Spinal cord (tissue), 10 donors: ENCODE measurements around the gene TMEM132E. TPM values are rescaled to one million over a fixed set of nuclear protein-coding genes. Genes with fewer than 3 reads are reported as not detected.

Experiments
- DNase-seq, 6 donors: peaks; one replicate each; pipeline versions ENCODE4 v3.0.0 to v3.0.0-alpha.2; 2013 to 2015; ENCODE audit warnings: low spot score in 6 of 6, low read depth in 4 of 6
- H3K27ac ChIP-seq: one replicate; pipeline ENCODE4 v1.5.1; 2013; ENCODE audit warnings: low read depth, low read length, control low read depth
- H3K27me3 ChIP-seq: one replicate; pipeline ENCODE4 v1.6.1; 2013; ENCODE audit warnings: low read length; ENCODE audit not compliant: control insufficient read depth, insufficient read depth
- H3K36me3 ChIP-seq: one replicate; pipeline ENCODE4 v1.6.1; 2013; ENCODE audit warnings: low read length; ENCODE audit not compliant: control insufficient read depth, insufficient read depth
- H3K4me1 ChIP-seq: one replicate; pipeline ENCODE4 v1.6.1; 2013; ENCODE audit warnings: low read length; ENCODE audit not compliant: control insufficient read depth, insufficient read depth
- H3K4me3 ChIP-seq: one replicate; pipeline ENCODE4 v1.5.1; 2013; ENCODE audit warnings: low read depth, low read length, control low read depth
- H3K9me3 ChIP-seq: one replicate; pipeline ENCODE4 v1.6.1; 2013; ENCODE audit warnings: low read length; ENCODE audit not compliant: control insufficient read depth, insufficient read depth
- WGBS: methylation state at CpG from one replicate; pipeline ENCODE4 v1.1.5; 2013; ENCODE audit warnings: missing lambda C conversion rate; ENCODE audit not compliant: insufficient coverage; 5-methylcytosine and 5-hydroxymethylcytosine counted together
- polyA plus RNA-seq, 2 donors: library from polyadenylated mRNA; unstranded; fragments of 120-200 nt; gene quantifications; one replicate each; pipeline ENCODE4 v1.2.1, GENCODE V29; 2013; ENCODE audit not compliant: insufficient read length in 2 of 2
- total RNA-seq, 2 donors: library from RNA; depleted of rRNA in 1 of 2; stranded (reverse); fragments of 120-200 nt in 1 of 2; fragments of >200 nt in 1 of 2; gene quantifications; one replicate each; pipeline versions ENCODE4 v1.2.3 to v1.2.4, GENCODE V29; 2013 to 2014
- donor health status: healthy.

Gene TMEM132E
- total and polyA plus RNA-seq, 4 donors, result 6.2 to 28.4 (median 21.1) TPM

DNA sequence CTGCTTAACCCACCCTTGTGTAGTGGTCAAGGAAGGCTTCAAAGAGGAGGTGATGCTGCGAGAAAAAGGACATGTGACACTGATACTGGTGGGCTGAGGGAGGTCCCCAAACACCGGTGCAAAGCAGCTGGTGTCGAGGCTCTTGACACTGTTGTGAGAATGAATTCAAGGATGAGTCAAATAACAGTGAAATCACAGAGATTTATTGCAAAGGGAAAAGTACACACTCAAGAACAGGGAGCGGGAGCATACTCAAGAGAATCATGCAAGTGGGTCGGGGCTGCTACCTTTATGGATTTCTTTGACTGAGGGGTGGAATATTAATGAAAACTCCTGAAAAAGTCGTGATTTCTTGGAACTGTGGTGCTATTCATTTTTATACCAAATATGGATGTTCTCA, 31.1 kb downstream of the TMEM132E start:
- DNase-seq, result no peak
- WGBS, result 76% methylated on average over 4 of the region's 6 CpGs
- Histone ChIP-seq H3K9me3 (no peaks in the 10 kb centered on the region), H3K4me1 (peaks cover 37% of the 10 kb centered on the region), H3K4me3 (no peak overlapping the region), H3K36me3 (no peaks in the 10 kb centered on the region), H3K27me3 (peaks cover 2% of the 10 kb centered on the region), H3K27ac (no peak overlapping the region)

DNA sequence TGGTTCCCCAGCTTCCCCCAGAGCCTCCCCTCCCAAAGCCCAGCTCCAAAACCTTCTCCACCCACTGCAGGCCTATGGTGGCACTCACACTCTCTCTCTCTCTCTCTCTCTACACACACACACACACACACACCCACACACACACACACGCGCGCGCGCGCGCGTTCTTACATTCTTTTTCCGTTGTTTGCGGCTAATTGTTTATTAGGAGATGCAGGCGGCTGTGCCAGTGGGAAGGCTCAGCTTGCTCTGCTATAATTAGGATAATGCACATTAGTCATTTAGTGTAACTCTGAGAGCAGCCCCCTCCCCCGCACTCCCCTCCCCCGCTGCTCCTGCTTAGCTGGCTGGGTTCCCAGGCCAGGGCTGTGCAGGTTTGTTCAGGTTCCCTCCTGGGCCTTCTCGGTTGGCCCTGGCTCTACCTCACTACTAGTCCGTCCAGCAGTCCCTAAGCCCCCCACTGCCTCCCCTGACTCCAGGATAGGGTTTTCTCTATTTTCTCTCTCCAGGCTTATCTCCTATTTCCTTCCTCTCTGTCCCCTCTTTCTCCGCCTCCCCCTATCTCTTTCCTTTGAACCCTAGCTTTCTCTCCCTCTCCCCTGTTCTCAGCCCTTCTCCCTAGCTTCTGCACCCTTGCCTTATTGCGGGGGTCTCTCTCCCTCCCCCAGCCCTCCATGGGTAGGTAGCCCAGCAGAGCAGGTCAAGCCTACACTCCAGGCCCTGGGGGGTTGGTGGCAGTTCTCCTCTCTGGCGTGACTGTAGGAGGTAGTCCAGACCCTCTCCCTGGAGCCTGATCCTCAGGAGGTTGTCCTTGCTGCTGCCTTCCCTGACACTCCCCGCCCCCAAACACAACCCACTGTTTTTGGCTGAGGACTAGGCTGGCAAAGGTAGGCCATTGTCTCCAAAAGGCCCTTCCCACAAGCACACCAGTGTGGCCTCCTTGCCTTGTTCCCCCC, 34.0 kb downstream of the TMEM132E start:
- WGBS, result 49% methylated on average over 5 of the region's 19 CpGs
- Histone ChIP-seq H3K4me3 (no peak overlapping the region), H3K4me1 (peaks cover 49% of the 10 kb centered on the region), H3K36me3 (no peaks in the 10 kb centered on the region), H3K27ac (peak overlapping the region; percentile 13), H3K9me3 (no peaks in the 10 kb centered on the region), H3K27me3 (no peaks in the 10 kb centered on the region)
- peak in 2 of 6 donors; percentile 67 to 93 for DNase-seq

DNA sequence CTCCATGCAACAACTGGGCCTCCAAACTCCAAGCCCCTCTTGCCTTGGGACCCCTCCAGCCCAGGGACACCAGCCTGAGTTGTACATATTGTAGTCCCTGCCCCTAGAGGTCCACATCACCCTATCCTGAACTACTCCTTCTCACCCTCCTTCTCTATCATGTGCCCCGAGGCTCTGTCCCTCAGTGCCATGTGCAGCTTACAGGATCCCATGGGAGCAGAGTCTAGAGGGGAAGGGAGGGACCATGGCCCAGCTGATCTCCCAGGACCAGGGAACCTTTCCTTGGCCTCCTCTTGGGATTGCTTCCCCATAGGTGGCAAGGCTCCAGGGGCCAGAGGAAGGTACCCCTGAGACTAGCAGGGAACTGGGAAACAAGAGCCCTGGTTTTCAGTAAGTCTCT, 35.3 kb downstream of the TMEM132E start:
- H3K4me3 ChIP-seq, result no peak overlapping the region
- no peak overlapping the region for H3K27ac ChIP-seq
- no peak for DNase-seq
- H3K4me1 ChIP-seq, result peaks cover 49% of the 10 kb centered on the region
- no peaks in the 10 kb centered on the region for H3K27me3 ChIP-seq
- H3K9me3 ChIP-seq, result no peaks in the 10 kb centered on the region
- no peaks in the 10 kb centered on the region for H3K36me3 ChIP-seq
- no CpG with 5 or more reads among the region's 1 CpG for WGBS

DNA sequence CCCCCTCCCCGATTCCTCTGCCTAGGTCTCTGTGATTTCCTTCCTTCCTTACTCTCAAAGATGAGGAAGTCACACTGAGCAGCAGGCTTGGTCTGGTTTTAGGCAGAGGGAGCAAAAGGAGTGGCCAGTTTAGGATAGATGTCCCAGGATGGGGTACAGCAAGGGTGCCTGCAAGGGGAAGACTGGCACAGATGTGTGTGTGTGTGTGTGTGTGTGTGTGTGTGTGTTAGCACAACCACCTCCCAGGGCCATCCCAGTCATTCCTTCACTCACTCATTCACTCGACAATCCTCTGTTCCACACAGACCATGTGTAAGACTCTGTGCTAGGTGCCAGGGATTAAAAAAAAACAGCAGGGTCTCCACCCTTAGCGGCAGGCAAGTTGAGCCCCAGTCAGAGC, 35.9 kb downstream of the TMEM132E start:
- H3K4me3 ChIP-seq, result no peak overlapping the region
- H3K36me3 ChIP-seq, result no peaks in the 10 kb centered on the region
- WGBS, result 25% methylated on average over 1 of the region's 3 CpGs
- no peaks in the 10 kb centered on the region for H3K27me3 ChIP-seq
- DNase-seq, result no peak
- H3K9me3 ChIP-seq, result no peaks in the 10 kb centered on the region
- no peak overlapping the region for H3K27ac ChIP-seq
- H3K4me1 ChIP-seq, result peaks cover 49% of the 10 kb centered on the region

DNA sequence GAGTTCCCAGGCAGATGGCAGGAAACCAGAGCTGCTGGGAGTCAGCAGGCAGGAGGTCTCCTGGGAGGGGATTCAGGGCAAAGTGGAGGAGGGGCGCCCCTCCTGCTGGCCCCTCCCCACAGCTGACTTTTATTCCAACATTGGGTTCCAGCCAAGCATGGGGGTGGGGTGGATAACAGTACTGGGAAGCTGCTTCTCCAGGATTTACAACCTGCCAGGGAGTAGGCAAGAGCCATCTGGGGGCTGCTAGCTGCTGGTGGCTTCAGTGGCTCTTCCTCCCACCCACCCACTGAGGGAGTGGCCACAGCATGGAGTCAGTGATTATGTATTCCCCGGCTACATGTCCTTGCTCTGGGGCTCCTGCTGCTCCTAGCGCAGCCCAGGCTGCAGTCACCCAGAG, 36.8 kb downstream of the TMEM132E start:
- 9% methylated on average over 3 of the region's 3 CpGs for WGBS
- peak in 4 of 6 donors; percentile 31 to 88 (median 77) for DNase-seq
- no peaks in the 10 kb centered on the region for H3K27me3 ChIP-seq
- H3K36me3 ChIP-seq, result no peaks in the 10 kb centered on the region
- H3K4me1 ChIP-seq, result peaks cover 49% of the 10 kb centered on the region
- peak overlapping the region; percentile 15 for H3K27ac ChIP-seq
- H3K9me3 ChIP-seq, result no peaks in the 10 kb centered on the region
- no peak overlapping the region for H3K4me3 ChIP-seq

DNA sequence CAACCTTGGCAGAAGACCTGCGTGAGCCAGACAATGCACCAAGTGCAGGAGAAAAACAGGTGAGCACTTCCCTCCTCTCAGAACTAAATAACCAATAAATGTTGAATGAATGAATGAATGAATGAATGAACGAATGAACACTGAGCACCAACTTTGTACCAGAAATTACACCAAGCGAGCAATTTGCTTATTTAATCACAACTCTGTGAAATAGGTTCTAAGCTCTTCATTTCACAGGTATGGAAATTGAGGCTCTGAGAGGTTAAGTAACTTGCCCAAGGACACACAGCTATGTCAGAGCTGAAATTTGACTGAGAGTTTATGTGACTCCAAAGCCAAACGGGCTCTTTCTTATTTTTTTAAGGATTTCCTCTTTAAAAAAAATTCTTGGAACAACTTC, 38.0 kb downstream of the TMEM132E start:
- no peak for DNase-seq
- Histone ChIP-seq H3K27ac (no peak overlapping the region), H3K27me3 (no peaks in the 10 kb centered on the region), H3K4me1 (peaks cover 43% of the 10 kb centered on the region), H3K4me3 (no peak overlapping the region), H3K36me3 (no peaks in the 10 kb centered on the region), H3K9me3 (no peaks in the 10 kb centered on the region)
- no CpG with 5 or more reads among the region's 4 CpGs for WGBS

DNA sequence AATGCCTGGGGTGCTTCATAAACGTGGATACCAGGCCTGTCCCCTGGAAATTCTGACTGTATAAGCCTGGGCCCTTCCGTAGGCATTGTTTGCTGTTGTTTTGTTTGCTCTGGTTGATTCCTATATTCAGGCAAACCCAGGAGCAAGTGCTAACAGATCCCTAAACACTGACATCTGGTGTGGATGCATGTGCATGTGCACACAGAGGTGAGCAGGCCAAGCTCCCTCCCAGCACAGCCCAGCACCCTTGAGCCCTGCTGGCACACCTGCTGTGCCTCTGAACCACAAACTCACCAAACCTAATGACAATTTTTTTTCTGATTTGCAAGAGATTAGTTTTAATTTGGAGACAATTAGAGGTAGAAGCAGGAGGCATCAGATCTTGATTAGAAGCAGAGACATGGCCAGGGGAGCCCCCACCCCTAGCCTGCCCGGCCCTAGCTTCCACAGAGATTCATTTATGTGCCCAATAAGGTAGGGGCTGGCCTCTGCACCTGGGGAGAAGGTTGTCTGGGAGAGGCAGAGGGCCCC, 40.4 kb downstream of the TMEM132E start:
- peaks cover 33% of the 10 kb centered on the region for H3K4me1 ChIP-seq
- H3K9me3 ChIP-seq, result no peaks in the 10 kb centered on the region
- no peaks in the 10 kb centered on the region for H3K36me3 ChIP-seq
- H3K27me3 ChIP-seq, result peaks cover 3% of the 10 kb centered on the region
- DNase-seq, result no peak
- H3K4me3 ChIP-seq, result no peak overlapping the region
- WGBS, result 76% methylated on average over 3 of the region's 3 CpGs
- H3K27ac ChIP-seq, result no peak overlapping the region

DNA sequence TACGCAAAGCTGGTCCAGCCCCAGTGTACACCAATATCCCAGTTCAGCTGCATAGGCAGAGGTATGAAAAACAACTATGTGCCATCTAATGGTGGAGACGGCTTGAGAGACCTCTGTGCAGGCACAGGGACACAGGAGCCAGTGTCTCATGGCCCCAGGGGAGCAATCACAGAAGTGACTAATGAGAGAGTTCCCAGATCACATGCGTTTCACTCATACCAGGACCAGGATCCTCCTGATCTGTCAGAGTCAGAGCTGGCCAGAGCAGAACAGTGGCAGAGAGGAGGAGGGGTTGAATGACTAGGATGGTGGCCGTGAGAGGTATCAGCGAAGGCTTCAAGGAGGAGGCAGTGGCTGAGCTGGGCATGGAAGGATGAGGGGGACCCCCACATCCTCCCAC, 41.1 kb downstream of the TMEM132E start:
- no peak overlapping the region for H3K27ac ChIP-seq
- no peaks in the 10 kb centered on the region for H3K36me3 ChIP-seq
- no peak overlapping the region for H3K4me3 ChIP-seq
- no peaks in the 10 kb centered on the region for H3K9me3 ChIP-seq
- H3K4me1 ChIP-seq, result peaks cover 37% of the 10 kb centered on the region
- DNase-seq, result no peak
- 87% methylated on average over 5 of the region's 5 CpGs for WGBS
- H3K27me3 ChIP-seq, result peaks cover 9% of the 10 kb centered on the region

DNA sequence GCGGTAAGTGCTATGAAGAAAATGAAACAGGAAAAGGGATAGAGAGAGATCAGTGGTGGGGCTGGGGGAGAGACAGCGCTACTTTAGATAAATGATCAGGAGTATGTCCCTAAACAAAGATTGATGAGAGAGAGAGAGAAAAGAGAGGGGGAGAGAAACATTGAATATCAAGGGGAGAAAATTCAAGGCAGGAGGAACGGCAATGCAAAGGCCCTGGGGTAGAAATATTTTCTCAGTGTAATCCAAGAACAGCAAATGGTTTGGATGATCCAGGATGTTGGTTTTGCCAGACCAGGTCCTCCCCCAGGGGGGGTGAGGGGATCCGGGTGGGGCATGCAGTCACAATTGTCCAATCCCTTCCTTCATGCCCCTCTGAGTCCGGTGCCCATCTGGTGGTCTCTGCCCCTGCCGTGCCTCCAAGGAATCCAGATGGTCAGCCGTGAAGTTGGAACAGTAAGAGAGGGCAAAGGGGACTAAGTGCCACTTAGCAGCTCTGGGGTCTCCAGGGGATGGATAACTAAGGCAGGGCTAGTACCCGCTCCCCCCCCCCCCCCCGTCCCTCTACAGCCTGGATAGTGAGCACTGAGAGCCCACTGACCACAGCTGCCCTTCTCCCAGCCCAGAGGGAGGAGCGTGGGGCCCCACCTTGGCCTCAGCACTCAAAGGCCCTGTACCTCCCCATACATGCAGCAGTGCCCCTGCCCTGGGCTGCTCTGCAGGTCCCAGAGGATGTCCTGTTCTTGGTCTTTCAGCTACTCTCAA, 43.7 kb downstream of the TMEM132E start:
- no peak overlapping the region for H3K4me3 ChIP-seq
- H3K9me3 ChIP-seq, result no peaks in the 10 kb centered on the region
- no peak for DNase-seq
- H3K4me1 ChIP-seq, result peaks cover 30% of the 10 kb centered on the region
- no peaks in the 10 kb centered on the region for H3K36me3 ChIP-seq
- H3K27me3 ChIP-seq, result peaks cover 27% of the 10 kb centered on the region
- no peak overlapping the region for H3K27ac ChIP-seq
- WGBS, result 88% methylated on average over 5 of the region's 10 CpGs
